ENCODE measurements around the gene MYL12B.

DNA sequence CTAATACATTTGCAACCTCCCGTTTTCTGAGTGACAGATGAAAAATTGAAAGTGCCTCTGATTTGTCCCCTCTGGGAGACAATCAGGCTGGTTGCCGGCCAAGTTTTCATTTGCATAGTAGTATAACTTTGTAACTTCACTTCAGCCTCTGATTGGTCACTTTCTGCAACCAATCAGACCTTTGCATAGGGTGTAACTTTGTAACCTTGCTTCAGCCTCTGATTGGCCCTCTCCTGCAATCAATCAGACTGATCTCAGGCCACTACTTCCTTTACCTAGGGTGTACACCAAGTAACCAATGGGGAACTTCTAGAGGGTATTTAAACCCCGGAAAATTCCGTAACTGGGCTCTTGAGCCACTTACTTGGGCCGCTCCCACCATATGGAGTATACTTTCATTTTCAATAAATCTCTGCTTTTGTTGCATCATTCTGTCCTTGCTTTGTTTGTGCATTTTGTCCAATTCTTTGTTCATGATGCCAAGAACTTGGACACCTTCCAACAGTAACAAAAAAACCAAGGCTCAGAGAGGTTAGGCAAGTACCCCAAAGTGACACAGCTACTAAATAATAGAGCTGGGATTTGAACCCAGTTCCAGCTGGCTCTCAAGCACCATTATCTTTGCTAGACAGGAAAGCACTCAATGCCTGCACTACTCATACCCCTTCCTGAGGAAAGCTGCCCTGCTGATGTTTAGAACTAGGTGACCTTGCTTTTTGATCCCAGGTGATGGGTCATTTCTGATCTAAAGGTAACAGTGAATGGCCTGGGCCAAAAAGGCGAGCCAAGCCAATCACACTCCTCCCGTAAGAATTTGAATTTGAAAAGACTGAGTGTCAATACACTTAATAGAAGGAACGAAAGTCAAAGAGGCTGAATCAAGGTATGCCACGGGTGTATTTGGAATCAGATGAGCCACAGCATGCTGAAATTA lies 31.3 kb upstream of the MYL12B start:
- no peak for TF ChIP-seq CTCF (IDR thresholded peaks at IDR 0.05)
- TF ChIP-seq POLR2A (IDR thresholded peaks at IDR 0.05), result no peak
